Activated CD8-positive, alpha-beta memory T cell treated with anti-CD3 and anti-CD28 coated beads, Interleukin-2, amount 50 U/mL, for 1 hour (primary cell): ENCODE results near the gene DHX15.

Source experiments
- DNase-seq: peaks from one replicate; pipeline ENCODE4 v3.0.0-alpha.2; 2020; ENCODE audit errors: extremely low read depth

The DHX15 gene

DNA sequence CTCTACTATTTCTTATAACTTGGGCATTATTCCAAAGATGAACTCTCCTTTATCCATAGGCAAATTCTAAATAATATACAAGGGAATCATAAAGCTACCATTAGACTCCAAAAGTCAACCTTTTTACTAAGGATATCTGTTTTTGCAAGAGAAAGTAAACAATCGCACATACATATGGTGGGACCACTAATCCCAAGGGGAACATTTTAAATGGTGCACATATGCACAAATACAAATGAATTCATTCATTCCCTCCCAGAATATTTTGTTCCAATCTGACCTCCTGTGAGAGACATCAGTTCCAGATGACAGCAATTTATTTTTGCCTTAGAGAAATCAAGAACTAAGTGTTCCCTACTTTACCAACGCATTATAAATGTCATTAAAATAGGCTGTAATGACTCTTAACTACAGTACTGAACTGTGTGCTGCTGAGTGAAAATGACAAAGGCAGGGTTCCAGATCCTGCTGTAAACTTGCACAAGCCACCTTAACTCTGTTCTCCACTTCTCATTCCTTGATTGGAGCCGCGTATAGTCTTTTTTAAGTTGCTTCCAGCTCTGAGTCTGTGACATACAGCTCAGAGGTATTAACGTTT, 2.0 kb downstream of the DHX15 start:
- no peak for DNase-seq

- no peak for DNase-seq
Observed at GRCh38 chr4:24578364-24578763, 6.0 kb downstream of the DHX15 start.

- no peak for DNase-seq
Observed at GRCh38 chr4:24576276-24576675, 8.1 kb downstream of the DHX15 start.

DNA sequence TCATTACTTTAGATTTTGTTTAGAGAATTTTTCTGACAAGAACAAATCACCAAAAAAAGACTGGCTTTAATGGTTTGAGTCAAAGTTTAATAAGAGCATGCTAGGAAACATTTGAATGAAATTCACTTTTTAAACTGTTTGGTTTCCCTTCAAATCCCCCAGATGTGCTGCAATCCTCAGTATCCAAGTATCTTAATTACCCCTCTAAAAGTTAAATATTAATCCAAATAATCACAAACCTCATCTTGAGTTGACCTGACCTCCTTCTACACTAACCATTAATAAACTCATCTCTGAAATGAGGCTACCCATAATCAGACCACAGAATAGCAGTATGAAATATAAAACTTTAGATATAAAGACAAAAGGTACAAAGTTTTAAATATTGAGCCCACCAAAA, 10.1 kb downstream of the DHX15 start:
- no peak for DNase-seq

DNA sequence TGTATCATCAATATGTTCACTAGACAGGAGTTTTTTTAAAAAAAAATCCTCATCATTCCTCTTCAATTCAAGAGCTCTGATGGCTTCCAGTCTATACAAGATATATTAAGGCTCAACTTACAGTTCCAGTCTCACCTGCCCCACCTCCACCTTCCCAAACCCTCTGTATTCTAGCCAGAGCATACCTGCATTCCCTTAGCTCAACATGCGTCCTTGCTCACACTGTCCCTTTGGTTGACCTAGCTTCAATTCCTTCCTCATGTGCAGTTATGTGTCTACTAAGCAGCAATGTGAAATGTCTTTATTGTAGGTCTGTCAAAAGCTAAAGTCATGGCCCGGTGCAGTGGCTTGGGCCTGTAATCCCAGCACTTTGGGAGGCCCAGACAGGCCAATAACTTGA, 10.8 kb downstream of the DHX15 start:
- DNase-seq, result no peak

DNA sequence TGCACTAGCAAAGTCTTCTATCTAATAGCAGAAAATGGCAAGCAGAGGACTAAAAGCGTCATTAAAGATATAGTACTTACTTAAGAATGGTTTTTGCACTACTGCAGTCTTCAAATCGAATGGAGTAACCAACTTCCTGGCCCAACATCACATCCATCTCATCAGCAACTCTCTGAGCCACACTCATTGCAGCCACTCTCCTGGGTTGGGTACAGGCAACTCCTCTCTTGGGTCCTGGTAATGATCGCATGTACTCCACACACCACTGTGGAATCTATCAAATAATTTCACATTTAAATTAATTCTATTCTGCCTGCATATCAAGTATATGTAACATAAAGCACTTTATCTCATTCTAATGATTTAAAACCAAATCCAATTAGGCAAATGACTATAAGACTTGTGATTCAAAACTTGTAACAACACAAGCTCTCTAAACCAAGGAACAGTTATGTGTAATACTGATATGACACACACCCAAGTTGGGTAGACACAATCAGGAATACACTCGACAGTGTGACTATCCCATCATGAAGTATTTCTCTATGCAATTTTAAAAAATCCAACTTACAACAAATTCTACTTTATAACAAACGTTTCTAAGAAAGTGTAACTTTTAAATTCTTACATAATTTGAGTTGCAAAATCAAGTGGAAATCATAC, 13.6 kb downstream of the DHX15 start:
- DNase-seq, result no peak

DNA sequence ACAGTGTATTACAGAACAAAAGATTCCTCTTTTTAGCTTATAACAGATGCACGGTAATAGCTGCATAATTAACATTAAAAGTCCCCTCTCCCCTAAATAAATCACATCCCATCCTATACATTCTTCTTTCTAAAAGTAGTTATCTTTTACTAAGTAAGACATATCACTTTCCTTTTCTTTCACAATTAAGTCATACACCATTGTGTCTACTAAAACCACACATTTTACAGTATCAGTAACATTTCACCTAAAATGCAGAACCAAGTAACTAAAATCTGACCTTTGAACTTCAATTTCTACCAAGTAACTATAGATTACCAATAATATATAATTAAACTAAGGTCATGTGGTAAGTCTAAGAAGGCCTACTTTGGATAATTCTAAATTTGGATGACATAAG, 14.2 kb downstream of the DHX15 start:
- DNase-seq, result no peak

GRCh38 chr4:24569662-24570061, 14.7 kb downstream of the DHX15 start:
- no peak for DNase-seq

DNA sequence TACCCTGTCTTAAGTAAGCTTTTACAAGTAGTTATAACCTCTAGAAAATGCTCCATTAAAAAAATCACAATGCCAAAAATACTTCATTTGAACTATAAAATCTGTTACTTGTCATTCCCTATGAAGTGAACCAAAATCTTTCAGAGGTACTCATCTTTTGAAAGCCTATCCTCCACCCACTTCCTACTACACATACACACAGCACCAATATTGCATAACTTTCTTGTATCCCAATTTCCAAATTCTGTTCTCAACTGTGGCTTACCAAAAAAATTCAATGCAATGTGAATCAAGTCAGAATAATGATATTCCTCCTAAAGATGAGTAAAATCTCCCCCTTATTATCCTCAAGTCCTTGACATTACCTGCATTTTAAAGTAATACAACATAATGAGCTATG, 15.9 kb downstream of the DHX15 start:
- no peak for DNase-seq

- no peak for DNase-seq
Observed at GRCh38 chr4:24565054-24565453, 19.3 kb downstream of the DHX15 start.

GRCh38 chr4:24564488-24564887, 19.9 kb downstream of the DHX15 start:
- no peak for DNase-seq

DNA sequence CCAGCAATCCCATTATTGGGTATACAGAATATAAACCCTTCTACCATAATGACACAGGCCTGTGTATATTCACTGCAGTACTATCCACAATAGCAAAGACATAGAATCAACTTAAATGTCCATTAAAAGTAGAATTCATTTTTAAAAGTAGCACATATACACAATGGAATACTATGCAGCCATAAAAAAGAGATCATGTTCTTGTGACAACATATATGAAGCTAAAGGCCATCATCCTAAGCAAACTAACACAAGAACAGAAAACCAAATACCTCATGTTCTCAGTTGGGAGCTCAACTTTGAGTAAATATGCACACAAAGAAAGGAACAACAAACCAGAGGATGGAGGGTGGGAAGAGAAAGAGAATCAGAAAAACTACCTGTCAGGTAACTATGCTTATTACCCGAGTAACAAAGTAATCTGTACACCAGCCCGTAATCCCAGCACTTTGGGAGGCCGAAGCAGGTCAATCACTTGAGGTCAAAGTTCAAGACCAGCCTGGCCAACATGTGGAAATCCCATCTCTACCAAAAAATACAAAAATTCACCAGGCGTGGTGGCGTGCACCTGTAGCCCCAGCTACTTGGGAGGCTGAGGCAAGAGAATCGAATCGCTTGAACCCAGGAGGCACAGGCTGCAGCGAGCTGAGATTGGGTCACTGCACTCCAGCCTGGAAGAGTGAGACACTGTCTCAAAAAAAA, 22.8 kb downstream of the DHX15 start:
- DNase-seq, result no peak

GRCh38 chr4:24560868-24561368, 23.4 kb downstream of the DHX15 start:
- DNase-seq, result no peak

GRCh38 chr4:24559889-24560288, 24.5 kb downstream of the DHX15 start:
- DNase-seq, result no peak

GRCh38 chr4:24559032-24559821, 25.1 kb downstream of the DHX15 start:
- no peak for DNase-seq

GRCh38 chr4:24557026-24558025, 27.0 kb downstream of the DHX15 start:
- no peak for DNase-seq

GRCh38 chr4:24551492-24552289, 32.7 kb downstream of the DHX15 start:
- no peak for DNase-seq

- no peak for DNase-seq
Observed at GRCh38 chr4:24550441-24551175, 33.7 kb downstream of the DHX15 start.

- no peak for DNase-seq
Observed at GRCh38 chr4:24547979-24548378, 36.4 kb downstream of the DHX15 start.
